A549 (cell line): ENCODE results near the gene CPNE7. TPM values are rescaled to one million over a fixed set of nuclear protein-coding genes. Genes with fewer than 3 reads are reported as not detected.
A peak's percentile ranks its signal among the peaks of the same experiment; 100 is the strongest.

Experiments used
- ATAC-seq, 2 experiments: fragments of 200-7000 bp in 1 of 2; fragments of >200 bp in 1 of 2; cut with Nextera tagmentation in 1 of 2; cut with Tn5 transposase in 1 of 2; 3 replicates each; pipeline versions ENCODE4 v1.8.0 to v1.9.1; 2018 to 2020; ENCODE audit warnings: mild to moderate bottlenecking in 1 of 2, moderate library complexity in 1 of 2
- CTCF ChIA-PET: fragments of 300-600 bp; sonication (Branson Sonifier 250); formaldehyde crosslinking; extraction: SDS; loops from one replicate; lab custom pipeline; 2021; ENCODE audit warnings: antibody characterized with exemption, inconsistent platforms; lab: Yijun Ruan, JAX
- POLR2A ChIA-PET: fragments of 350-600 bp; formaldehyde crosslinking; extraction: SDS; loops from one replicate; lab custom pipeline; 2021; ENCODE audit warnings: antibody characterized with exemption, inconsistent platforms; lab: Yijun Ruan, JAX
- DNase-seq, 2 experiments: peaks; one replicate each; pipeline versions ENCODE4 v3.0.0 to v3.0.0-alpha.2; 2011 to 2016; ENCODE audit warnings: low read depth in 1 of 2, low spot score in 1 of 2
- FAIRE-seq: peaks from 2 replicates; lab custom pipeline; 2011; peaks lifted over from hg19 to GRCh38; lab: Jason Lieb, UNC
- H3K27ac ChIP-seq, 2 experiments: fragments of >200 bp; sonication (Bioruptor Twin); formaldehyde crosslinking; 3 replicates each; pipeline ENCODE4 v1.5.1; 2016 to 2017
- H3K4me1 ChIP-seq: fragments of >200 bp; sonication (Bioruptor Twin); formaldehyde crosslinking; 3 replicates; pipeline ENCODE4 v1.6.1; 2016
- H3K4me2 ChIP-seq: fragments of >200 bp; sonication (Bioruptor Twin); formaldehyde crosslinking; 3 replicates; pipeline ENCODE4 v1.6.1; 2016
- H3K4me3 ChIP-seq: fragments of >200 bp; sonication (Bioruptor Twin); formaldehyde crosslinking; 3 replicates; pipeline ENCODE4 v1.5.1; 2016
- H3K9me3 ChIP-seq: fragments of >200 bp; sonication (Bioruptor Twin); formaldehyde crosslinking; 3 replicates; pipeline ENCODE4 v1.6.1; 2016
- BHLHE40 ChIP-seq: IDR thresholded peaks from 2 replicates; pipeline ENCODE4 v1.6.1; 2012; ENCODE audit warnings: low read depth, low read length, inconsistent platforms
- CEBPB ChIP-seq, 2 experiments: fragments of >200 bp in 1 of 2; sonication (Bioruptor Twin) in 1 of 2; formaldehyde crosslinking in 1 of 2; IDR thresholded peaks; 2 replicates each; pipeline ENCODE4 v1.6.1; 2012 to 2016
- CHD2 ChIP-seq: fragments of 150-350 bp; IDR thresholded peaks from 2 replicates; pipeline ENCODE4 v1.6.1; 2014; ENCODE audit warnings: low read length; ENCODE audit not compliant: partially characterized antibody
- CHD4 ChIP-seq: fragments of 200-600 bp; sonication (generic); IDR thresholded peaks from 2 replicates; pipeline ENCODE4 v1.6.1; 2016; ENCODE audit warnings: antibody characterized with exemption, mild to moderate bottlenecking, borderline replicate concordance
- CTCF ChIP-seq: fragments of >200 bp; sonication (Bioruptor Twin); formaldehyde crosslinking; IDR thresholded peaks from 3 replicates; pipeline ENCODE4 v1.5.1; 2016
- EHF ChIP-seq: fragments of 250-450 bp; sonication (Bioruptor Pico); IDR thresholded peaks from 2 replicates; pipeline ENCODE4 v1.5.0; 2020; ENCODE audit warnings: mild to moderate bottlenecking
- ESRRA ChIP-seq: fragments of 150-350 bp; IDR thresholded peaks from 2 replicates; pipeline ENCODE4 v1.6.1; 2014; ENCODE audit warnings: mild to moderate bottlenecking, low read length, borderline replicate concordance
- GATA3 ChIP-seq: IDR thresholded peaks from 2 replicates; pipeline ENCODE4 v1.6.1; 2012; ENCODE audit warnings: borderline replicate concordance
- HOXB13 ChIP-seq: fragments of 250-450 bp; sonication (Bioruptor Pico); IDR thresholded peaks from 2 replicates; pipeline ENCODE4 v1.5.0; 2020; ENCODE audit warnings: low read depth, mild to moderate bottlenecking, moderate library complexity
- HOXB5 ChIP-seq: fragments of 250-450 bp; sonication (Bioruptor Pico); IDR thresholded peaks from 2 replicates; pipeline ENCODE4 v1.5.0; 2020; ENCODE audit warnings: mild to moderate bottlenecking, moderate library complexity
- JUN ChIP-seq, 2 experiments: fragments of >200 bp; sonication (Bioruptor Twin); formaldehyde crosslinking; IDR thresholded peaks; 2 replicates in 1 of 2; 3 replicates in 1 of 2; pipeline ENCODE4 v1.6.1; 2016 to 2017
- KDM1A ChIP-seq: fragments of 200-600 bp; sonication (generic); IDR thresholded peaks from 2 replicates; pipeline ENCODE4 v1.6.1; 2016; ENCODE audit warnings: low read depth, mild to moderate bottlenecking
- MAFK ChIP-seq: fragments of 450-650 bp; IDR thresholded peaks from 2 replicates; pipeline ENCODE4 v1.6.1; 2014; ENCODE audit not compliant: partially characterized antibody
- MYC ChIP-seq: IDR thresholded peaks from 2 replicates; pipeline ENCODE4 v1.6.1; 2012; ENCODE audit warnings: mild to moderate bottlenecking, inconsistent platforms, low read length, improper control_type of control experiment, borderline replicate concordance
- NFE2L2 ChIP-seq: fragments of 150-350 bp; conservative IDR thresholded peaks from 2 replicates; pipeline ENCODE4 v1.6.1; 2014; ENCODE audit warnings: low read length
- NR3C1 ChIP-seq: fragments of >200 bp; sonication (Bioruptor Twin); formaldehyde crosslinking; IDR thresholded peaks from 3 replicates; pipeline ENCODE4 v1.6.1; 2017
- POLR2AphosphoS2 ChIP-seq: conservative IDR thresholded peaks from 2 replicates; pipeline ENCODE4 v1.6.1; 2012; ENCODE audit warnings: low read length, improper control_type of control experiment, inconsistent platforms
- SMC3 ChIP-seq: fragments of >200 bp; sonication (Bioruptor Twin); formaldehyde crosslinking; IDR thresholded peaks from 3 replicates; pipeline ENCODE4 v1.6.1; 2018; ENCODE audit warnings: inconsistent platforms
- SREBF2 ChIP-seq: fragments of 450-650 bp; IDR thresholded peaks from 2 replicates; pipeline ENCODE4 v1.6.1; 2014; ENCODE audit warnings: mild to moderate bottlenecking, moderate library complexity
- ZFP36 ChIP-seq: fragments of 450-650 bp; IDR thresholded peaks from 2 replicates; pipeline ENCODE4 v1.6.1; 2014; ENCODE audit warnings: borderline replicate concordance; ENCODE audit not compliant: partially characterized antibody
- ZNF302 ChIP-seq: fragments of 250-450 bp; sonication (Bioruptor Pico); IDR thresholded peaks from 2 replicates; pipeline ENCODE4 v1.9.0; 2021; ENCODE audit warnings: inconsistent platforms, mild to moderate bottlenecking, moderate library complexity
- WGBS: methylation state at CpG from one replicate; pipeline ENCODE4 v1.1.6; 2017; ENCODE audit errors: missing lambda C conversion rate; 5-methylcytosine and 5-hydroxymethylcytosine counted together
- polyA plus RNA-seq, 4 experiments: library from polyadenylated mRNA; depleted of rRNA in 3 of 4; stranded (reverse); fragments of >200 nt; fragmentation: RNase III in 1 of 4; extraction: RNeasy Plus Mini Kit Qiagen cat#74134 plus additional on column Dnase treatment in 1 of 4; gene quantifications; 2 replicates in 3 of 4; 3 replicates in 1 of 4; pipeline ENCODE4 v1.2.3, GENCODE V29; 2011 to 2017
- TF ChIP-seq, protein P1 (sequence below): fragments of 450-650 bp; IDR thresholded peaks from 2 replicates; pipeline ENCODE4 v1.6.1; 2014; ENCODE audit warnings: antibody characterized with exemption
- TF ChIP-seq, protein P2 (sequence below): fragments of >200 bp; sonication (Bioruptor Twin); formaldehyde crosslinking; IDR thresholded peaks from 3 replicates; pipeline ENCODE4 v1.6.1; 2016

Gene CPNE7
- polyA plus RNA-seq, 2 of the 4 experiments (the other 2 are of a cell fraction) = 22.8 to 45.2 TPM

GRCh38 chr16:89572073-89572484 lies 3.5 kb upstream of the CPNE7 start:
- WGBS = 94% methylated on average over 14 of the region's 14 CpGs
- DNase-seq = no peak
- Histone ChIP-seq H3K4me3 (no peak overlapping the region), H3K4me1 (peaks cover 15% of the 10 kb centered on the region), H3K4me2 (no peak overlapping the region), H3K9me3 (no peaks in the 10 kb centered on the region), H3K27ac (no peak overlapping the region)
- CTCF ChIA-PET = interaction anchor here (1.3 kb wide), 1 partner anchor 43 kb away, joined by 5 read pairs; no protein-coding TSS in a partner anchor
- TF ChIP-seq ESRRA (no peak), MAFK (no peak), GATA3 (no peak), HOXB5 (no peak), MYC (no peak), KDM1A (no peak), CTCF (no peak), JUN (IDR thresholded peaks at IDR 0.05) (no peak), ZFP36 (no peak), ZNF302 (CRISPR knock-in tag) (no peak), HOXB13 (no peak), NR3C1 (no peak)
- TF ChIP-seq, protein P1, sequence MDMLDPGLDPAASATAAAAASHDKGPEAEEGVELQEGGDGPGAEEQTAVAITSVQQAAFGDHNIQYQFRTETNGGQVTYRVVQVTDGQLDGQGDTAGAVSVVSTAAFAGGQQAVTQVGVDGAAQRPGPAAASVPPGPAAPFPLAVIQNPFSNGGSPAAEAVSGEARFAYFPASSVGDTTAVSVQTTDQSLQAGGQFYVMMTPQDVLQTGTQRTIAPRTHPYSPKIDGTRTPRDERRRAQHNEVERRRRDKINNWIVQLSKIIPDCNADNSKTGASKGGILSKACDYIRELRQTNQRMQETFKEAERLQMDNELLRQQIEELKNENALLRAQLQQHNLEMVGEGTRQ = no peak
- TF ChIP-seq, protein P2, sequence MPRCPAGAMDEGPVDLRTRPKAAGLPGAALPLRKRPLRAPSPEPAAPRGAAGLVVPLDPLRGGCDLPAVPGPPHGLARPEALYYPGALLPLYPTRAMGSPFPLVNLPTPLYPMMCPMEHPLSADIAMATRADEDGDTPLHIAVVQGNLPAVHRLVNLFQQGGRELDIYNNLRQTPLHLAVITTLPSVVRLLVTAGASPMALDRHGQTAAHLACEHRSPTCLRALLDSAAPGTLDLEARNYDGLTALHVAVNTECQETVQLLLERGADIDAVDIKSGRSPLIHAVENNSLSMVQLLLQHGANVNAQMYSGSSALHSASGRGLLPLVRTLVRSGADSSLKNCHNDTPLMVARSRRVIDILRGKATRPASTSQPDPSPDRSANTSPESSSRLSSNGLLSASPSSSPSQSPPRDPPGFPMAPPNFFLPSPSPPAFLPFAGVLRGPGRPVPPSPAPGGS = no peak
- POLR2A ChIA-PET = no interaction called here
- FAIRE-seq = no peak
- no peak for ATAC-seq

DNA sequence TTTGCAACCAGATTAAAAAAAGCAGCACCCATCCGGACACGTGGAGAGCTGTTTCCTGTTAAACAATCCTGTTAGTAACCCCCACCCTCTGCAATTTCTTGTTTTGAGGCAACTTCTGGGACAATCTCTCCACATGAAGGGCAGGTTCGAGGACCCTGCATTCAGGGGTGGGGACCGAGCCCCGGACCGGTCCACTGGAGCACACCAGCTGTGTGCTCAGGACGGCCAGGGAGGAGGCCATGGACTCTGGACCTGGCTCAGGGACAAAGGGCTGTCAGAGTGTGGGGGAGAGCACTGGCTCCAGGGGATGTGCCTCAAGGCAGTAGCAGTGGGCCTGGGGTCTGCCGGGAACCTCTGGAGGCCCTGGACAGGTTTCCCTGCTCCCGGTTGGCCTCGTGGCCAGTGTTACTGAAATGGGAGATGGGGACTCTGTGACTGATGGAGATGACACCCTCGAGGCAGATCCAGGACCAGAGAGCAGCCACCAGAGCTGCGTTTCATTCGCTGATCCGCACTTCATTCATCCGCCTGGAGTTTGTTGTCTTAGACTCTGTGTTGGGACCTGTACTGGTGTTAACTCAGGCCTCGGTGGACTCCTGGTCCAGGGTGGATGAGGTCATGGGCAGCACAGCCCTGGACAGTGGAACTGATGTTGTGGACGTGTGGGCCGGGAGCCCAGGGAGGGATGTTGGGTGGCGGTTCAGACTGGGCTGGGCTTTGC lies 2.9 kb upstream of the CPNE7 start:
- no peak for FAIRE-seq
- ChIA-PET CTCF (interaction anchor here (1.3 kb wide), 1 partner anchor 43 kb away, joined by 5 read pairs; no protein-coding TSS in a partner anchor), POLR2A (no interaction called here)
- 83% methylated on average over 19 of the region's 19 CpGs for WGBS
- DNase-seq = no peak
- H3K27ac ChIP-seq = no peak overlapping the region
- no peak overlapping the region for H3K4me2 ChIP-seq
- TF ChIP-seq CEBPB (IDR thresholded peaks at IDR 0.05) = no peak
- H3K4me3 ChIP-seq = no peak overlapping the region
- peaks cover 15% of the 10 kb centered on the region for H3K4me1 ChIP-seq
- no peak for ATAC-seq
- H3K9me3 ChIP-seq = no peaks in the 10 kb centered on the region

DNA sequence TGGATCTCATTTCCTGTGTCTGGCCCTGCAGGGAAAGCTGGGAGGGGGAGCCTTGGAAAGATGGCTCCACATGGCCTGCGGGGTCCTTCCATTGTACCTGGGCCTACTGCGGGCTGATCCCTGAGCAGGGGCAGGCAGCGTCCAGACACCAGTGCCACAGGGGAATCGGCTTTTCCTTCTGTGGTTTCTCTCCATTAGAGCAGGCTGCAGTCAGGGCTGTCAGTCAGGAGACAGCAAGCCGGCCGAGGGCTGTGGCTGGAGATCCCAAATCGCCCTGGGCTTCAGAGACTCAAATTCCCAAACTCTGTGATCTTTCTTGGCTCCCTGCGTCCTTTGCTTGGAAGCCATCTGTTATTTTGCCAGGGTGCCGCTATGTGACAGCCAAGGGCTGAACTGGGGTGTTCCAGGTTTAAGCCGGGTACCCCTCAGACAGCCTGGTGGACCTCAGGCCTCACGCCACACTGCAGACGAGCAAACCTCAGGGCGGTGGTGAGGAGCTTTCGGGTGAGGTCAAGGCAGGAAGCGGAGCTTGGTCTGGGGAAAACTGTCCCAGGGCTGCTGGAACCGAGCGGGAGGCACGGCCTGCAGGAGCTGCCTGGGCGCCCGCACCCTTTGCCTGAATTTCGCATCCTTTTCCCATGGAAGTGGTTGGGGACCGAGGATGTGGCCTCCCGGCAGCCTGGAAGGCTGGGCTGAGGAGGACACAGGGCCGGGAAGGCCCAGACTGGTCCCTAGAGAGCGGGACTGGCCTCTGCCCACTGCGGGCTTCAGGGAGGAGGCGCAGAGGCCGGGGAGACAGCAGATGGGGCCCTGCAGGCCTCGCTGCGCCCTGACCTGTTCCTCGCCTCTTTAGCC lies 1.5 kb upstream of the CPNE7 start:
- ChIA-PET POLR2A (no interaction called here), CTCF (interaction anchor here (0.7 to 2.2 kb wide), 17 partner anchors 9 to 232 kb away, joined by 3 to 18 read pairs (median 4); no protein-coding TSS in a partner anchor)
- ATAC-seq (peak in 1 of 2 experiments; percentile 50; a peak in 5 of 6 replicates), FAIRE-seq (no peak), DNase-seq (no peak)
- H3K4me1 ChIP-seq = peaks cover 15% of the 10 kb centered on the region
- H3K9me3 ChIP-seq = no peaks in the 10 kb centered on the region
- H3K27ac ChIP-seq = peak overlapping the region; percentile 90 to 97
- H3K4me2 ChIP-seq = peak overlapping the region; percentile 76
- H3K4me3 ChIP-seq = peak overlapping the region; percentile 73
- 86% methylated on average over 22 of the region's 31 CpGs for WGBS
- TF ChIP-seq CEBPB (IDR thresholded peaks at IDR 0.05) (no peak), EHF (no peak), POLR2AphosphoS2 (no peak), NFE2L2 (no peak), SMC3 (no peak), CHD4 (no peak), BHLHE40 (no peak), SREBF2 (no peak), CTCF (no peak), CHD2 (no peak)
- TF ChIP-seq, protein P1 = no peak
- TF ChIP-seq, protein P2 = no peak
